Measurements from ENCODE around the gene HSD17B3.

GRCh38 chr9:96302021-96302420, at the start of gene HSD17B3:
- TF ChIP-seq EZH2 (IDR thresholded peaks at IDR 0.05; ENCODE audit: borderline replicate concordance, low read length) (no peak), CTCF (IDR thresholded peaks at IDR 0.05; ENCODE audit: low read length) (no peak)
